Epithelial cell of proximal tubule (primary cell): Measurements from ENCODE around the gene XPNPEP1. TPM values are rescaled to one million over a fixed set of nuclear protein-coding genes. Genes with fewer than 3 reads are reported as not detected.

Experiments used
- DNase-seq: peaks from one replicate; pipeline ENCODE4 v3.0.0-alpha.2; 2011; ENCODE audit warnings: low read depth
- H3K4me3 ChIP-seq: 2 replicates; pipeline ENCODE4 v1.5.1; 2011; ENCODE audit warnings: low read depth, mild to moderate bottlenecking, low read length
- total RNA-seq: library from RNA; depleted of rRNA; stranded (reverse); fragments of >200 nt; gene quantifications from 2 replicates; pipeline ENCODE4 v1.2.3, GENCODE V29; 2015
- TF ChIP-seq, protein P1 (sequence below): conservative IDR thresholded peaks from 2 replicates; pipeline ENCODE4 v1.5.1; 2012; ENCODE audit warnings: low read depth, mild to moderate bottlenecking, low read length

XPNPEP1 gene
- total RNA-seq, 1 donor from 2014 or later, result 191 TPM

DNA sequence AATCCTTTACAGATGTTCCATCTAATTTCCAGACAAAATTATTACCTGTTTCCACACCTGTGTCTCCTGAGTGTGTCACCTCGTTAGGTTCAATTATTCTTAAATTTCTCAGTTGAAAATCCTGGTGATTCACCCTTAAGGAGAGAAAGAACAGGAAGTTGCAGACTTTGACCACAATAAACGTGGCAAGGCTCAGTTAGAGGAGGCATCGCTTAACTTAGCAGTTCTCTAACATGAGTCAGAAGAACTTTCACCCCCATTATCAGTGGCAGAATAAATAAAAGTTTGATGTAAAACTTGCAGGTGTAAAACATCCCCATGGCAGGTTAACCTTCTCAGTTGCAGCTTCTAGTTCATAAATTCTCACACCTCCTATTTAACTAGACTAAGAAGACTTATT lies 8.3 kb downstream of the XPNPEP1 start:
- DNase-seq, result peak; percentile 83
- TF ChIP-seq, protein P1, sequence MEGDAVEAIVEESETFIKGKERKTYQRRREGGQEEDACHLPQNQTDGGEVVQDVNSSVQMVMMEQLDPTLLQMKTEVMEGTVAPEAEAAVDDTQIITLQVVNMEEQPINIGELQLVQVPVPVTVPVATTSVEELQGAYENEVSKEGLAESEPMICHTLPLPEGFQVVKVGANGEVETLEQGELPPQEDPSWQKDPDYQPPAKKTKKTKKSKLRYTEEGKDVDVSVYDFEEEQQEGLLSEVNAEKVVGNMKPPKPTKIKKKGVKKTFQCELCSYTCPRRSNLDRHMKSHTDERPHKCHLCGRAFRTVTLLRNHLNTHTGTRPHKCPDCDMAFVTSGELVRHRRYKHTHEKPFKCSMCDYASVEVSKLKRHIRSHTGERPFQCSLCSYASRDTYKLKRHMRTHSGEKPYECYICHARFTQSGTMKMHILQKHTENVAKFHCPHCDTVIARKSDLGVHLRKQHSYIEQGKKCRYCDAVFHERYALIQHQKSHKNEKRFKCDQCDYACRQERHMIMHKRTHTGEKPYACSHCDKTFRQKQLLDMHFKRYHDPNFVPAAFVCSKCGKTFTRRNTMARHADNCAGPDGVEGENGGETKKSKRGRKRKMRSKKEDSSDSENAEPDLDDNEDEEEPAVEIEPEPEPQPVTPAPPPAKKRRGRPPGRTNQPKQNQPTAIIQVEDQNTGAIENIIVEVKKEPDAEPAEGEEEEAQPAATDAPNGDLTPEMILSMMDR, result no peak
- H3K4me3 ChIP-seq, result no peak overlapping the region

DNA sequence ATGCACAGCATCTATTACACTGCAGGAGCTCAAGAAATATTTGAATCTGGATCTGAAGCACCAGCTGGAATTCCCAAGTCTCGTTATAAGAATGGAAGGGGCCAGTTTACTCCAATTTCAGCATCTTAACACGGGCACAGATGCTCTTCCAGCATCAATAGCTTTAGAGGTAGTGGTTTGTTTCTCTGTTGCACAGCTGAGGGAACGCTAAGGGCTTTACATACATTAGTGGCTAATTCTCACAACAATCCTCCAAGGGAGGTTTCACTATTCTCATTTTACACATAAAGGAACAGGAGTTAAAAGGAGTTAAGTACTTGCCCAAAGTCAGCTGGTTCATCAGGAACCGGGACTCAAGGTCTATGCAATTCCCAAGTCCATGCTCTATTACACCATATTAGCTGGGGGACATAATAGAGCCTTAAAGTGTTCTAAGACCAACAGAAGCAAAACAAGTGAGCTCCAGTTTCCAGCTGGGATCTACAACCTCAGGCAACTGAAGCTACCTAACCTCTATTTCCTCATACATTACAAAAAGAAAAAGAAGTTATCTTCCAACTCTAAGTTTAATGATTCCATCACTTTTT lies 9.9 kb downstream of the XPNPEP1 start:
- TF ChIP-seq, protein P1, result no peak
- H3K4me3 ChIP-seq, result no peak overlapping the region
- no peak for DNase-seq

DNA sequence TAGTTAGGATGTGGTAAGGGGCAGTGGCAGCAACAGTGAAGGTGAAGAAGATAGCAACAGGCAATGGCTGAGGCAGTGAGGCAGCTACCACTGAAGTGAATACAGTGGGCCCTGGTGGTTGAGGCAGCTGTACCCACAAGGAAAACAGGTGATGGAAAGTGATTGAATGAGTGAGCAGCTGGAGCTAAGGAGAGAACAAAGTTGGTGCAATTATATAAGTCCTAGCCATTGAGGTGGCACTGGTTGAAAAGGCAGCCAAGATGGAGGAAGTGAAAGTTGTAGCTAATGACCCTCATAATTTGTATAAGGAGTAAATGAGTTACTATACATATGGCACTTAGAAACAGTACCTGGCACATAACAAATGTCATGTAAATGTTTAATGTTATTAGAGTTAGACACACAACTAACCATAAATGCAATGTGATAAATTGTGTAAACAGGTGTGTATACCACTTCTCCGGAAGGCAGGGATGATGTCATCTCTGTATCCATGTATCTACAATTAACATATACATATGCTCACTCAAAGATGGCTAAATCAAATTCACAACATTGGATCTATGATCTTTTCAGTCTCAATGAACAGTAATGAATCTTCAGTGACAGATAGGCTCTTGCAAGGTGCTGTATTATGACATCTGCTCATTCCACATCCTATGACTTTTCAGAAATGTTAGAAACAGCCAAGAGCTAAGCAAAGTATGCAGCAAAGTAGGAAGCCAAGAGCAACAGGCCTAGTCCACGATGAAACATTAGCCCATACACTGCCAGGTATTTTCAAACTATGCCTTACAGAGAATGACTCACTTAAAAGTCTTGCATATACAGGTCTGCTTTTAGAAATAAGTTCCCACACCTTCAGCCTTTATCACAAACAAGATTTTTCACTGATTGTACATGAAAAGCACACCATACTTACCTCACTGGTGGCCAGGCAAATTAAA lies 10.7 kb downstream of the XPNPEP1 start:
- DNase-seq, result peak; percentile 91
- TF ChIP-seq, protein P1, result no peak
- H3K4me3 ChIP-seq, result no peak overlapping the region

DNA sequence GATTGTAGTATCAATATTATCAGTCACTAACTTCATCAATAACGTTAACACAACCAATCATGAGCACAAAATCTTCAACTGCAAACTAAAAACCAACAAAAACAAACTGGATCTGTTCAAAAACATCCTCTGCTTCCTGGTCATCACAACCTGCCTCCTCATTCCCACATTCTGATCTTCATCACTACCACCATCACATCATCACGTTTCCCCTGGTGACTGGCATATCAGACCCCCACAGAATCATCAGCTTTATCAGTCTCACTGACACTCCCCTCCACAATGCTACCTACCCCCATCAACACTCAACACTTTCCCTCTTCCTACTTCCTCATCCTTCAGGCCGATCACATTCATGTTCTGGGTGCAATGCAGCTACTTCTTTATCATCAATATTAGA lies 11.4 kb downstream of the XPNPEP1 start:
- H3K4me3 ChIP-seq, result no peak overlapping the region
- no peak for DNase-seq
- TF ChIP-seq, protein P1, result no peak

DNA sequence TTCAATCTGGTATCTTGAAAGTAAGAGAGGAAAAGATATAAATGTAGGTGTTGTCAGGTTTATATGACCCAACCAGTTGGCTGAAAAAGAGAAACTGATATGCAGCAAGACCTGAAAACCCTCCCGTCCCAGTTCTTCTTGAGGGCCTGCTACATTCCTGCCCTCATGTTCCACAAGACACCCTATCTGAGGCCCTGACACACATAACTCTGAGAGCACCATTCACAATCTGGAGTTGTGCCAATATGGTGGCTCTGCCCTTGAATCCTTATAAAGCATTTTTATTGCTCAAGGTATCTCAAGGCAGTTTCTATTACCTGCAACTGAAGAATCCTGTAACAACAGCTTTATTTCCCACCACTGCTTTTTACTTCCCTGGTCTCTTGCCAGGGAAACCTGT lies 17.0 kb downstream of the XPNPEP1 start:
- H3K4me3 ChIP-seq, result no peak overlapping the region
- TF ChIP-seq, protein P1, result no peak
- DNase-seq, result no peak

DNA sequence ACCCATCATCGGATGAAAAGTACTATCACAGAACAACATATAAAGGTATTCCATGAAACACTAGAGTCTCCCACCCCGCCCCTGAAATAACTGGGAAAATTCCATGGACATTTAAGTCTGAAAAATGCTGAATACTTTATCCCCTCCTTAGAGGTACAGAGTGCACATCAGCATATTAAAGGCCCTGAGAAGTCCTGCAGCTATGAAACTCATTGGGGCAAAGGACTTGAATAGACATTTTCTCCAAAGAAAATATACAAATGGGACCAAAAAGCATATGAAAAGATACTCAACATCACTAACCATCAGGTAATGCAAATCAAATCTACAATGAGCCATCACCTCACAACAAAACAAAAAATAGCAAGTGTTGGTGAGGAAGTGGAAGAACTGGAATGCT lies 18.9 kb downstream of the XPNPEP1 start:
- TF ChIP-seq, protein P1, result no peak
- H3K4me3 ChIP-seq, result no peak overlapping the region
- DNase-seq, result no peak
